IPS-11a (cell line): Measurements from ENCODE around the gene TASP1.
"Not testable (repeated sequence)": the region's sequence is repeated elsewhere in the genome, so short reads cannot be mapped to it uniquely, and the experiment has no call there.

Experiments
- H3K4me3 ChIP-seq: one replicate; pipeline ENCODE4 v1.5.1; 2013; ENCODE audit warnings: low read depth, low read length, control low read depth

TASP1 gene

DNA sequence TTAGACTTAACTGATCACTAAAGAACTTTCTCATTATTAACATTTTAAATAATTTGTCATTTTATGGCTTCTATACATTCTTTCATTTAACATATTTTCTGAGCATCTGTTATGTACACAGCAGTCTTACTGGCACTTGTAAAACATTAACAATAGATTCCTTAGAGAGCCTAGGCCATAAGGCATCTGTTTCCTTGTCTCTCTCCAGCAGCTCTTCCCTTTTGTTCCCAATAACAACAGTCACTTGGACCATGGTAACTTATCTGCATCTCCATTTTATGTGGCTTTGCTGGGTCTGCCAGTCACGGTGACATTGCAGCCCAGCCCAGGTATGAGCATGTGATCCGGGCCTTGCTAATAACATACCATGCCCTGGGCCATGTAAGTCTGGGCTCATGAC is 11.7 kb upstream of the TASP1 start:
- H3K4me3 ChIP-seq = no peak overlapping the region

DNA sequence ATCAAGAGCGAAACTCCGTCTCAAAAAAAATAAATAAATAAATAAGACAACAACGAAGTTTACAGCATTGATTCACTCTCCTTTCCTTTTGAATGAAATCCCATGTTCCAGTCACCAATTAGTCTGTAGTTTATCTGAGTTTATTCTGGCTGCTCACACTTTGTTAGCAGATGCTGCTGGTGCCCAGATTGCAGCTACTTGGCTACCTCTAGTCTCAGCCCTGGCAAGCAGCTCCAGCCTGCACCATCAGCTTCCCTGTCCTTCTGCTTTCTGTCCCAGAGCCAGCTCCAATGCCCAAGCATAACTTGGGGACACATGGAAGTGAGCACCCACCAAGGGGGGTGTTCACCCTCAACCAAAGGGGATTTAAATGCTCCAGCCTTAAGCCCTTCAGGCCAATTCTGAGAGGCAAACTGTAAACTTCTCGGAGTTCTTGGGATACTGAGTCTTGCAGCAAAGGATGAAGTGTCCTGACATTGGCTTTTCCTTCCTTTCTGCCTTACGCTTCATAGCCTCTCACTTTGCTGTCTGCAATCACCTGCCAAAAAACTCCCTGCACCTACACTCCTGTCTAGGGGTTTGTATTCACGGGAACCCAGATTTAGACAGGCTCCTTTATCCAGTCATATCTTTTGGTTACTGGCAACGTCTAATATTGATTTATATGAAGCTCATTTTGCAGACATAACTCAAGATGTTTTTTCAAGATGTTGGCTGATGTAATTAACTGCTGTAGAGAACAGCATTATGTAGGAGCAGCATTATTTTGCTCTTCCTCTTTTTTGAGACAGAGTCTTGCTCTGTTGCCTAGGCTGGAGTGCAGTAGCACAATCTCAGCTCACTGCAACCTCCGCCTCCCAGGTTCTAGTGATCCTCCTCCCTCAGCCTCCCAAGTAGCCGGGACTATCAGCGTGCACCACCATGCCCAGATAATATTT is 9.8 kb upstream of the TASP1 start:
- no peak overlapping the region for H3K4me3 ChIP-seq

DNA sequence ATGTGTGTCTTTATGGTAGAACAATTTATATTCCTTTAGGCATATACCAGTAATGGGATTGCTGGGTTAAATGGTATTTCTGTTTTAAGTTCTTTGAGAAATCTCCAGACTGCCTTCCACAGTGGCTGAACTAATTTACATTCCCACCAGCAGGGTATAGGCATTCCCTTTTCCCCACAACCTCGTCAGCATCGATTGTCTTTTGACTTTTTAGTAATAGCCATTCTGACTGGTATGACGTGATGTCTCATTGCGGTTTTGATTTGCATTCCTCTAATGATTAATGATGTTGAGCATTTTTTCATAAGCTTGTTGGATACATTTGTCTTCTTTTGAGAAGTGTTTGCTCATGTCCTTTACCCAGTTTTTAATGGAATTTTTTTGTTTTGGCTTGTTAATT is 5.3 kb upstream of the TASP1 start:
- no peak overlapping the region for H3K4me3 ChIP-seq

DNA sequence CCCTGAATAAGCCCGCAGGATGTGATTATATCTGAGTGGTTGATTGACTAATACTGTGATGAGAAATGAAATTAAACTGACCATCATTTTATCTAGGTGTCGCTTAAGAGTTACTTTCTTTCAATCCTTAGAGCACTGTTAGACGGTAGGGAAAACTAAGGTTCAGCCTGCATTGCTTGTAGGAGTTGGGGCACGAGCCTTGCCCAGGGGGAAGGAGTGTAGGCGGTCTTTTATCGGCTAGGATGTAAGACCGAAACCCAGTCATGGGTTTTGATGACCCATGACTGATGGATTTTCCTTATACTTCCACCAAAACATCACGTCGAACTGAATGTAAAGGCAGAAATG is 392 bp upstream of the TASP1 start:
- peak overlapping the region; percentile 96 for H3K4me3 ChIP-seq

DNA sequence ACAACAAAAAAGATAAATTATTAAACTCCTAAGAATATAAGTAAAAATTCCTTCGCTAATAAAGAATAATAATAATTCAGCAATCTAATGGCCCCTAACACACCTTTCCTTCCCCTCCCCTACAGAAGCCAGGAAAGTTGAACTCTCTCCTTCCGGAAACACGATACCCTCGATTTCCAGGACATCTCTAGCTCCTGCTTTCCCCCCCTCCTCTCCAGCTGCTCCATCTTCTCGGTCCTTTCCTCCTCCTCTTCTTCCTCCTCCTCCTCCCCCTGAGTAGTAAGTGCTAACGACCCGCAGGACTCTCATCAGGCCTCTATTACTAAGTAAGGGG is 603 bp downstream of the TASP1 start:
- H3K4me3 ChIP-seq = peak overlapping the region; percentile 96

DNA sequence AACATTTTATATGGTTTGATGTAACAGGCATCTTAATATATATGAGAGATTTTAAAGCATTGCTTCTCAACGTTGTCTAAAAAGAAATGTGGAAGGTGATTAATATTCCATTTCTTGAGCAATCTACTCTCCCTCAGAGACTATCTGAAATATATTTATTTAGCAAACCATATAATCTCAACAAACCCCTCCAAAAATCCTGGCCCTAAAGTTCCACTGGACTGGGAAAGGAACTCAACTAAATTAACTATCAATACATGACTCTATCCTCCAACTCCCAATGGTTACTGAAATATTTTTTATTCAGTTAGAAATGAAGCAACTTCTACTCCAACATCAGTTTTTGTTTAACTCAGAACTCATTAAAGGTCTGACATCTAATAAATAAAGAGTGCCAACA is 6.3 kb downstream of the TASP1 start:
- no peak overlapping the region for H3K4me3 ChIP-seq

DNA sequence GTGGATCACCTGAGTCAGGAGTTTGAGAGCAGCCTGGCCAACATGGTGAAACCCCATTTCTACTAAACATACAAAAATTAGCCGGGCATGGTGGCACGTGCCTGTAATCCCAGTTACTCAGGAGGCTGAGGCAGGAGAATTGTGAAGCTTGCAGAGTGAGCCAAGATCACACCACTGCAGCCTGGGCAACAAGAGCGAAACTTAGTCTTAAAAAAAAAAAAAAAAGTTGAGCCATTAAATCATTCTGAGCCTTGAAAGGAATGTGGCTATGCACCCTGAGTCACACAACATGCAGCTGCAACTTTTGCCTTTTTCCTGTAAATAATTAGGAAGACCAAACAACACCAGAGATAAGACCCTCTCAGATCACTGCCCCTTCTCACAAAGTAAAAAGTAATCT is 11.2 kb downstream of the TASP1 start:
- not testable (repeated sequence) for H3K4me3 ChIP-seq

DNA sequence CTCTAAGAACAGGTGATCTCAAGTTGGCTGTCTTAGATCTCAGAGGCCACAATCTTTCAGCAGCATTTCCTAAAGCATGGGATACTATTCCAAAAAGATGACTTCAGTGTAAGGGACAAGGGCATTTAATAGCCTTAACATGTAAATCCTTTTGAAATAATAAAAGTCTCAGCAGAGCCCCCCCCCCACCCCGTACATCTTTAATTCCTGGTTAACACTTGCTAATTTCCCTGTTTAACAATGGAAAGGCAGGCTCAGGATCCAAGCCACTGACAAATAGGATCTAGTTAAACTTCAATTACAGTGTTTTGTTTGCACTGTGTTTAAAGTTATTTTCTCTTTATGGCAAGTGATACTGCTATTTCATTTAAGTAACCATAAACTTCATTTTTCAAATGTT is 12.0 kb downstream of the TASP1 start:
- H3K4me3 ChIP-seq = no peak overlapping the region

DNA sequence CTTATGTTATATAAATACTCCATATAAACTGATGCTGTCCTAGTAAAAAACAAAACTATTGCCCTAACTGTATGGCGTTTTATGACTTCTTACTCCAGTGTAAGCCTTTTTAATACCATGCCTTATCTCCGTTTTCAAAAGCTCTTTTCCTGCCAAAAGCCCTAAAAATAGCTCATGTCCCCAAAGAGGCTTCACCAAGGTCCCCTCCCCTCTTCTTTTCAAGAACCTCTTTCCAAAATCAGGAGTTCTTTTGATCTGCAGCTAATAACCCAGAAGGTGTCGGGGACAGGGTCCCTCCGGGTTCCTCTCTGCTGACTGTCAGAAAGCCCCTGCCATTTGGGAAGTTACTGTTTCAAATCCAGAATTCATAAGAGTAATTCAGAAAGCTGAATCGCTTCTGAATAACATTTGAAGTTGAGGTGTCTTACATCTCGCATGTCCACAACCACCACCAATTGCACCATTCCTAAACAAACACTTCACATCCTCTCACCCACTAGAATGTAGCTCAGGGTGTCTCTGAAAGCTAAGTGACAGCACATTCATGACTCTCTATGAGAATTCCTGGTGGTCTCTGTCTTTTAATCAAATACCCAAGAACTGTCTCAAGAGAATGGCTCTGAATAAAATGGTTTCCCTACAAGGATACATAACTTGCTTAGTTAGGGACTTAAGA is 13.3 kb downstream of the TASP1 start:
- no peak overlapping the region for H3K4me3 ChIP-seq

DNA sequence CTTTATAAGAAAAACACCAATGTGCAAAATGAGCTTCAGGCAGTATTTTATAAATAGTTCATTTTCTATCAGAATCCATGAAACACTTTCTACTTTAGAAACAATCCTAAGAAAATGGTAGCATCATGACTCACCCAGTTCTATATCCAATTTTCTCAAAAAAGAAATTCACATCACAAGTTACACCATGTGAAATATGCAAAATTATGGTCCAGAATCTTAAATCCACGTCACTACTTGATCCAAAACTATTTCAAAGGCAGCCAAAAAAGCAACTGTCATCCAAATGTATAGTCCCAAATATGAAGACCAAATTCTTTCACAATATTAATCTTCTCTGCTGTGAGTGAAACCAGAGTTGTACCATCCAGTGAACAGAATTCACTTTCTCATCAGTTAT is 19.3 kb downstream of the TASP1 start:
- not testable (repeated sequence) for H3K4me3 ChIP-seq

DNA sequence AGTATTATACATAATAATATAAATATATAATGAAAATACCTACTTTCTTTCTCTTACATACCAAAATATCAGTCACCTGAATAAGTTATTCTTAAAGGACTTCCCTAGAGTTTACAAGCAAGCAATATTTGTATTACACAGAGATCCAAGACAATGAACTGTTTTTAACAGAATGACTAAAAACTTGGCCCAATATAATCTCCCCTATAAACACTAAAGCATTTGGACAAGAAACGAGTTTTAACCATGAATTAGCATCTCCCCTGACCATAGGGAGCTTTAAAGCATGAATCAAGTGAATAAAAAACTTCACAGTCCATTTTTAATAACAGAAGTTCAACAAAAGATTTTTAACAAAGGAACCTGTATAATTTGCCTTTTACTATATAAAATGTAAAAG is 20.3 kb downstream of the TASP1 start:
- not testable (repeated sequence) for H3K4me3 ChIP-seq

DNA sequence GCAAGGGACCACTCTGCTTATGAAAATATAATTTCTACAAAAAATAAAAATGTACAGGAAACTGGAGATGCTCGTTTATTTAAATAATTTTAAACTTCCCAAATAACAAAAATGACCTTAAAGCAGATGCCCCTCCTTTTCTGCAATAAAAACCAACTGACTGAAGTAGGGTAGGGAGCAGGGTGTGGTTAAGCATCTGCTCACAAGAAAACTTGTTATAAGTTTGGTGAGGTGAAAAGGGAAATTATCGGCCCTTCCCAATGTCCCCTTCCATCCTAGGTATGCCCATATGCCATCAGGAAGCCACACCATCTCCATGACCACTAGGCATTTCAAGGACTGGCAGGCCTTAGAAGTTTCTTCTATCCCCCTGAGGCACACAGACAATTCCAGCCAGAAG is 21.1 kb downstream of the TASP1 start:
- H3K4me3 ChIP-seq = not testable (repeated sequence)

DNA sequence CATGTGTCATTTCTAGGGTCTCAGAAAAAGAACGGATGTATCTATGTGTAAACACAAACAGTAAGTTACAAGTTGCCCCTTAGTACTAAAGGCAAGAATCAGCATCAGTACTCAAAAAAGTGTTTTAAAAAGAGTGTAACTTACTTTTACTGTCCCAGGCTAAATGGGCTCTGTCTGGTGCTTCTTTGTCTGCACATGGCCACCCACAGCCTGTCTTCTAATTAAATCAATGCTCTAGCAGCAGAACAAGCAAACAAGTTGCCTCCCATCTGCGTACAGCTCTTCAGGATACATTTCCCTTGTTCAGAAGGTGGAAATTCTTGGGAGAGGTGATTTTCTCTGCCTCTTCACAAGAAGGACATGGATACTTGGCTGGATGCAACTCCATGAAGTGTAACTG is 22.0 kb downstream of the TASP1 start:
- H3K4me3 ChIP-seq = not testable (repeated sequence)

DNA sequence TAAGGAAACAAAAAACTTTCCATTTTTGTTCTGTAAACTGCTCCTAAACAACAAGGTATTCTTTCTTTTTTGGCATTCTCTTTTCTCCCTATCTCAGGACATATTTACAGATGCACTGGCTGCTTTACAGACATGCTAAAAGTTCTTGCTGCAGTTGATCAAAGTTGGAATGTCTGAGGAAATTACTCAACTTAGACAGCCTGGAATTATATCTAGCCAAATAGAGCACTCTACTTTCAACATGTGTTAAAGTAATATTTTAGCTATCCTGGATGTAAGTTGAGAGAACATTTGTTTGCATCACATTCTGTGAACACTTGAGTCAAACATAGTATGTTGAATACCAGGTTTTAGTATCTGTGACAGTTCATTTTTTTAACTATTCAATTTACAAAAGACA is 24.8 kb downstream of the TASP1 start:
- H3K4me3 ChIP-seq = no peak overlapping the region

DNA sequence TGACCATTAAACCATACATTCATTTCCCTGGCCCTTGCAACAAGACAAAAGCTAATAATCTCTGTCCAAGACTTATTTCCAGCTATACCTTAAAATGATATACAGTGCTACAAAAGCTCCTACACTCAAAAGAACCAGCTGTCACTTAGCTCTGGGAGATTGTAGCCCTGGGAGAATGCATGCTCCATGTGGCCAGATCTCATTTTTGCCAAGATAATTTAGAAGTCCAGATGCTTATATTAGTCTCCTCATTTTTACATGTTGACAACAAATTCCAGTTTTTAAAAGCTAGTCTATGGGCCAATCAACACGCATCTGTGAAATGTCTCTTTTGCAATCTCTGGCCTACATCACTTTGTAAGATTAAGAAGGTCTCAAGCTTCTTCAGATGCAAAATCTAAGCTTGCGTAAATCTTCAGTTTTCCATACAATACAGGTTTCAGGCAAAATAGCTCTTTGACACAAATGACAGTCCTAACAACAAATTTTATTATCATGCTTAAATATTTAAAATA is 27.1 kb downstream of the TASP1 start:
- H3K4me3 ChIP-seq = no peak overlapping the region

DNA sequence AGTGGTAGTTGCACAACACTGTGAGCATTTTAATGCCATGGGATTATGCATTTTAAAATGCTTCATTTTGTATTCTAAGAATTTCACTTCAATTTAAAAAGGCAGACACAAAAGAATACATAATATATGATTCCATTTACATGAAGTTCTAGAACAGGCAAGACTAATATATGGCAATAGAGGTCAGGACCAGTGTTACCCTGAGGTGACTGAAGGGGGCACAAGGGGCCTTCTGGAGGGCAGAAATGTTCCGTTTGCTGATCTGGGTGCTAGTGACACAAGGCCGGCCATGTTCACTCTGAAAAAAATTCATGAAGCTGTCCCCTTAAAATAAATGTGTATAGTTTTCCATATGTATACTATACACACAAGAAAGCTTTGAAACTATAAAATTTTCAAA is 28.5 kb downstream of the TASP1 start:
- H3K4me3 ChIP-seq = no peak overlapping the region

DNA sequence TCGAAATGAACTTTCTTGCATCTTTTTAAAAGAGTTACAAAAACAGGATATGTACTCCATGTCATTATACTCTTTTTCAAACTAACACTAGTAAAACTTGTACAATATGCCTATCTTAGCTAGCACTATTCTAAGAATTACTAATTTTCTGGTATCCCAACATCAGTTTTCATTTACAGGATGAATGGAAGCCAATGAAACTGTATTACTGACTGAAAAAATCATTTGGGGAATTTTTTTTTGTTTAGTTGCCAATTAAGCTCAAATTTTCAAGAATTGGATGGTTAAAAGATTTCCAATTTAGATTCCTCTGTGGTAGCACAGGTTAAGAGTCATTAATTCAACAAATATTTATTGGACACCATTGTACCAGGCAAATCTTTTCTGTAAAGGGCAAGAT is 30.7 kb downstream of the TASP1 start:
- H3K4me3 ChIP-seq = no peak overlapping the region

DNA sequence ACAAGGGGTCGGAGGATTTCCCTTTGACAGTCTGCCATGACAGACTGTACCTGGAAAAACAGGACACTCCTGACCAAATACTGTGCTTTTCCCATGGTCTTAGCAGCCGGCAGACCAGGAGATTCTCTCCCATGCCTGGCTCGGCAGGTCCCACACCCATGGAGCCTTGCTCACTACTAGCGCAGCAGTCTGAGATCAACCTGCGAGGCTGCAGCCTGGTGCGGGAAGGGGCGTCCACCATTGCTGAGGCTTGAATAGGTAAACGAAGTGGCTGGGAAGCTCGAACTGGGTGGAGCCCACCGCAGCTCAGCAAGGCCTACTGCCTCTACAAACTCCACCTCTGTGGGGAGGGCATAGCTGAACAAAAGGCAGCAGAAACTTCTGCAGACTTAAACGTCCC is 45.3 kb downstream of the TASP1 start:
- not testable (repeated sequence) for H3K4me3 ChIP-seq

DNA sequence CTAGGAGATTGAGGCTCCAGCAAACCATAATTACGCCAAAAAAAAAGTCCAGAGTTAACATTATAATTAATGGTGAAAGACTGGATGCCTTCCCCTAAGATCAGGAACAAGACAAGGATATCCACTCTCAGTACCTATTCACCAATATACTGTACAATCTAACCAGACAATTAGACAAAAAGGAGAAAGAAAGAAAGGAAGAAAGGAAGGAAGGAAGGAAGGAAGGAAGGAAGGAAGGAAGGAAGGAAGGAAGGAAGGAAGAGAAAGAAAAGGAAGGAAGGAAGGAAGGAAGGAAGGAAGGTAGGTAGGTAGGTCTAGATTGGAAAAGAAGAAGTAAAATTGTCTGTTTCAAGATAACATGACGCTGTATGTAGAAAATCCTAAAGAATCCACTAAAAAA is 50.7 kb downstream of the TASP1 start:
- H3K4me3 ChIP-seq = no peak overlapping the region

DNA sequence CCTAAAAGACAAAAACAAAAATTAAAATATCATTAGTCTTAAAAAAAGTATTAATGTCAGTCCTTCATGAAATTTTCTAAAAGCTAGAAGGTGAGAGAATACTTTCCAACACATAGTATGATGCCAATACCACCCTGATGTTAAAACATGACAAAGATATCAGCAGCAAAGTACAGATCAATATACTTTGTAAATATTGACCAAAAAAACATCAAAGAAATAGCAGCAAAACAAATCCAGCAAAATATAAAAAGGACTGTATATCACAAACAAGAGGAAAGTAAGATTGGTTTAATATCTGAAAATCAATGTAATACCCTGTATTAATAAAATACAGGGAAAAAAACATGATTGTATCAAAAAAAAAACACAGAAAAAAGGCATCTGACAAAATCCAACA is 51.4 kb downstream of the TASP1 start:
- no peak overlapping the region for H3K4me3 ChIP-seq

DNA sequence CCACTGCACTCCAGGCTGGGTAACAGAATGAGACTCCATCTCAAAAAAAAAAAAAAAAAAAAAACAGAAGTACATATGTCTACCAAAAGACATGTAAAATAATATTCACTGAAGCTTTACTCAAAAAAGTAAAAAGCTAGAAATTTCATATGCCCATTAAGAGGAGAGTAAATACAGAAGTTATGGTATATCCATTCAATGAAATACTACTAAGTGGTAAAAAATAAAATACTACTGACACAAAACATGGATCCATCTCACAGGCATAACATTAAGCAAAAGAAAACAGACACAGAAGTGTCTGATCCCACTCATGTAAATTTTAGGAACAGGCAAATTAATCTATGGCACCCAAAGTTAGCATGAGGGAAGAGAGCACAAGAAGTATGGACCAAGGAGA is 52.6 kb downstream of the TASP1 start:
- H3K4me3 ChIP-seq = no peak overlapping the region

DNA sequence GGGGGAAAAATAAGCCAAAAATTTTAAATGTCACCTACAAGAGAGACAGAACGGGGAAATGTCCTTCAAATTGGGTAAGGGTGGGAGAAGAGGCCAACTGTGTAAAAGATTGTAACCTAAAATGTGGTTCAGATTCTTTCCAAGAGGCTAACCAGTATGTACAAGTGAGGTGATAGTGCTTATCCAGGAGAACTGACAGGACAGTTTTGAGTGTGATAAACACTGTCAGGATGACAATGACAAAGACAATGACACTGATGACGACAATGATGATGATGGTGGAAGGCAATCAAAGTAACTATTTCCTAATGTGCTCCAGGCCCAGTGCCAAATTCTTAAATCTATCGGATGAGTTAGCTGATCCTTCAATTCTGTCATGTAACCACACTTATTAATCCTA is 57.3 kb downstream of the TASP1 start:
- H3K4me3 ChIP-seq = no peak overlapping the region

DNA sequence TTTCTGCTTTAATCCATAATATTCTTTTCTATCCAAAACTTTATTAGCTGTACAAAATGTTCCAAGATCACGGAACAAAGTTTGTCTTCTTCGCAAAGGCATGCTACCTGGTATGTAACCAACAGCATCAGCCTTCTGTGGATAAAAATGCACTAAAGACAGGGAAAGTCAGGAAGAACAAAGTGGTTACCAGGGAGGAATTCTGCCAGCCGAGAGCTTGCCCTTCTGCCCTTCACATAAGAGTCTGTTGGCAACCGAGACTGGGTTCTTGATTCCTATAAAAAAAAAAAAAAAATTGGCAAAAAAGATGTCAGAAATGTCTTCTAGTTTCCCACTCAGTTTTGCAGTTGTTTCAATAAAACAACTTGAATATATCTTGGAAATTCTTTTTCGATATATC is 58.0 kb downstream of the TASP1 start:
- no peak overlapping the region for H3K4me3 ChIP-seq
